ENCODE results near the gene ARHGEF40. TPM values are rescaled to one million over a fixed set of nuclear protein-coding genes. Genes with fewer than 3 reads are reported as not detected.

ARHGEF40 gene
- total and polyA plus RNA-seq, 2 experiments from 2014 or later: 22.4 to 56.6 TPM

GRCh38 chr14:21068521-21069387 lies 1.4 kb upstream of the ARHGEF40 start:
- peak overlapping the region; percentile 87 for H3K4me3 ChIP-seq
- H3F3A ChIP-seq (ENCODE audit: insufficient read depth): peaks cover 30% of the 10 kb centered on the region
- peak; percentile 83 for DNase-seq
- H4K20me1 ChIP-seq (ENCODE audit: insufficient read depth): no peaks in the 10 kb centered on the region
- H3K27ac ChIP-seq: peak overlapping the region; percentile 100; the same call in 1 of the 2 replicates
- H3K27me3 ChIP-seq (replicated peaks; ENCODE audit: insufficient read depth): no peaks in the 10 kb centered on the region
- peak overlapping the region; percentile 96 for H3K9ac ChIP-seq
- no peaks in the 10 kb centered on the region for H3K9me3 ChIP-seq (ENCODE audit: low read depth)
- H3K4me2 ChIP-seq (ENCODE audit: unreplicated experiment): peak overlapping the region; percentile 99
- no peaks in the 10 kb centered on the region for H3K36me3 ChIP-seq (ENCODE audit: low read depth)
- TF ChIP-seq EZH2 (IDR thresholded peaks at IDR 0.05; ENCODE audit: insufficient read depth, poor library complexity, severe bottlenecking) (no peak), EZH2phosphoT487 (IDR thresholded peaks at IDR 0.05; ENCODE audit: insufficient read depth, low read depth) (no peak)
- peaks cover 29% of the 10 kb centered on the region for H3K4me1 ChIP-seq (ENCODE audit: insufficient read depth)
- in situ Hi-C loops (cut with MboI): no loop called here
- no peaks in the 10 kb centered on the region for H3K9me2 ChIP-seq (ENCODE audit: insufficient read depth)
- peak overlapping the region; percentile 81 for H2AFZ ChIP-seq
- WGBS, 2 experiments (ENCODE audit: low coverage in 1 of 2, low lambda C conversion rate in 2 of 2, missing lambda C conversion rate in 2 of 2): 4 to 5% methylated on average over 43 to 45 of the region's 45 CpGs
- peaks cover 12% of the 10 kb centered on the region for H3K79me2 ChIP-seq (ENCODE audit: insufficient read depth)

- peak overlapping the region; percentile 100 for H3K27ac ChIP-seq
- in situ Hi-C loops (cut with MboI): no loop called here
- no peaks in the 10 kb centered on the region for H4K20me1 ChIP-seq (ENCODE audit: insufficient read depth)
- H3K4me3 ChIP-seq: peak overlapping the region; percentile 87
- H3K79me2 ChIP-seq (ENCODE audit: insufficient read depth): peaks cover 20% of the 10 kb centered on the region
- H3K4me2 ChIP-seq (ENCODE audit: unreplicated experiment): peak overlapping the region; percentile 99
- H3K9me3 ChIP-seq (ENCODE audit: low read depth): no peaks in the 10 kb centered on the region
- WGBS, 2 experiments (ENCODE audit: low coverage in 1 of 2, low lambda C conversion rate in 2 of 2, missing lambda C conversion rate in 2 of 2): 1 to 4% methylated on average over 33 to 40 of the region's 40 CpGs
- H3K9ac ChIP-seq: peak overlapping the region; percentile 96
- DNase-seq: peak; percentile 64
- no peaks in the 10 kb centered on the region for H3K36me3 ChIP-seq (ENCODE audit: low read depth)
- H3K27me3 ChIP-seq (replicated peaks; ENCODE audit: insufficient read depth): no peaks in the 10 kb centered on the region
- H2AFZ ChIP-seq: peak overlapping the region; percentile 81
- peaks cover 28% of the 10 kb centered on the region for H3F3A ChIP-seq (ENCODE audit: insufficient read depth)
- H3K9me2 ChIP-seq (ENCODE audit: insufficient read depth): no peaks in the 10 kb centered on the region
- no peak for TF ChIP-seq EZH2 (IDR thresholded peaks at IDR 0.05; ENCODE audit: insufficient read depth, poor library complexity, severe bottlenecking)
- no peak for TF ChIP-seq EZH2phosphoT487 (IDR thresholded peaks at IDR 0.05; ENCODE audit: insufficient read depth, low read depth)
- H3K4me1 ChIP-seq (ENCODE audit: insufficient read depth): peaks cover 26% of the 10 kb centered on the region
Observed at GRCh38 chr14:21069388-21070082, 569 bp upstream of the ARHGEF40 start.

DNA sequence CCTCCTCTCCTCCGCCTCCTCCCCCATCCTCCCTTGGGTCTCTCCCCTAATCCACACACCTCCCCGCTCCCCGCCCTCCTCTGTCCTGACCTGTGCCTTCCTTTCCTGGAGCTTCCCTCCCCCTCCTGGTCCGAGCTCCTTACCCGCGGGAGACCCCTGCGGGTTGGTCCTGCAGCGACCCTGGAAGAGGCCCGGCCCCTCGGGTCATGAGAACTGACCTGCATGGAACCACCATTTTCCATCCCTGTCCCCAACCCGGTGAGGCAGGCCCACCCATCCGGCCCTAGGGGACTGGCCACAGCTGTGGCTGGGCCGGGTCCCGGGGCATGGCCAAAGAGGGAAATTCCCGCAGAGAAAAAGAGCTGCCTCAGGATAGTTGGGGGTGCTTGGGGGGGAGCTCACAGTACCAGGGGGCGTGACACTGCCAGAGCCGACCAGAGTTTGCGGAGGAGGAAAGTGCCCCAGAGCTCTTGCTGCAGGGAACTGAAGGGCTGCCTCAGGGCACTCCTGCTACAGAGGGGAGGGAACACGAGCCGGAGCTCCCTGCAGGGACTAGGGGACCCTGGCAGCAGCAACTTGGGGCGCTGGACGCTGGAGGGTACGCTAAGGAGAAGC lies 613 bp downstream of the ARHGEF40 start:
- peak overlapping the region; percentile 76 for H2AFZ ChIP-seq
- H3K36me3 ChIP-seq (ENCODE audit: low read depth): peaks cover 1% of the 10 kb centered on the region; the same call in 1 of the 2 replicates
- no peak for TF ChIP-seq EZH2 (IDR thresholded peaks at IDR 0.05; ENCODE audit: insufficient read depth, poor library complexity, severe bottlenecking)
- H3K4me1 ChIP-seq (ENCODE audit: insufficient read depth): peaks cover 26% of the 10 kb centered on the region
- H3K4me2 ChIP-seq (ENCODE audit: unreplicated experiment): peak overlapping the region; percentile 99
- no peaks in the 10 kb centered on the region for H3K9me3 ChIP-seq (ENCODE audit: low read depth)
- H3K4me3 ChIP-seq: peak overlapping the region; percentile 87
- H3K27ac ChIP-seq: peak overlapping the region; percentile 100
- 0 to 1% methylated on average over 20 to 23 of the region's 23 CpGs for WGBS, 2 experiments (ENCODE audit: low coverage in 1 of 2, low lambda C conversion rate in 2 of 2, missing lambda C conversion rate in 2 of 2)
- peak overlapping the region; percentile 96 for H3K9ac ChIP-seq
- no peaks in the 10 kb centered on the region for H4K20me1 ChIP-seq (ENCODE audit: insufficient read depth)
- no peaks in the 10 kb centered on the region for H3K27me3 ChIP-seq (replicated peaks; ENCODE audit: insufficient read depth)
- peaks cover 32% of the 10 kb centered on the region for H3K79me2 ChIP-seq (ENCODE audit: insufficient read depth)
- in situ Hi-C loops (cut with MboI): no loop called here
- peak; percentile 77 for DNase-seq
- H3F3A ChIP-seq (ENCODE audit: insufficient read depth): peaks cover 28% of the 10 kb centered on the region
- no peaks in the 10 kb centered on the region for H3K9me2 ChIP-seq (ENCODE audit: insufficient read depth)

All from GM23248 (cell line).